Measurements from ENCODE around the gene TRMT11.

DNA sequence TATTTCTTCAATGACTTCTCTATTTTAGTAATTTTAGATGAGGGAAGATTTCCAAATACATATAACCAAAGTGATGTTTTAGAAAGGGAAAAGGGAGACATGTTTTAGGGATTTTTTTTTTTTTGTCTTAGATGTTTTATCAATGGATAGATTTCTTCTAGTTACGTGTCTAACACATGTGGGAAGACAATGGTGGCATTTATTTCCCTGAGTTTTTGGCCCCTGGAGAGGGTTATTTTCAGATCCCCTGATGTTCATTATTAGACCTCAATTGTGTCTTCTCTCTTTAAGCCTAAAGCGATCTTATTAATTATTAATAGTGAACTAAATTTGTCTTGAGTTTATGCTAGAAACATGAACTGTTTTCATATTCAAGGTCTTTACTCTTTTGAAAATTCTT is 30.3 kb downstream of the TRMT11 start:
- TF ChIP-seq POLR2A (IDR thresholded peaks at IDR 0.05) (no peak), POLR2AphosphoS5 (IDR thresholded peaks at IDR 0.05) (no peak), EP300 (IDR thresholded peaks at IDR 0.05) (no peak)
- TF ChIP-seq, protein P1, sequence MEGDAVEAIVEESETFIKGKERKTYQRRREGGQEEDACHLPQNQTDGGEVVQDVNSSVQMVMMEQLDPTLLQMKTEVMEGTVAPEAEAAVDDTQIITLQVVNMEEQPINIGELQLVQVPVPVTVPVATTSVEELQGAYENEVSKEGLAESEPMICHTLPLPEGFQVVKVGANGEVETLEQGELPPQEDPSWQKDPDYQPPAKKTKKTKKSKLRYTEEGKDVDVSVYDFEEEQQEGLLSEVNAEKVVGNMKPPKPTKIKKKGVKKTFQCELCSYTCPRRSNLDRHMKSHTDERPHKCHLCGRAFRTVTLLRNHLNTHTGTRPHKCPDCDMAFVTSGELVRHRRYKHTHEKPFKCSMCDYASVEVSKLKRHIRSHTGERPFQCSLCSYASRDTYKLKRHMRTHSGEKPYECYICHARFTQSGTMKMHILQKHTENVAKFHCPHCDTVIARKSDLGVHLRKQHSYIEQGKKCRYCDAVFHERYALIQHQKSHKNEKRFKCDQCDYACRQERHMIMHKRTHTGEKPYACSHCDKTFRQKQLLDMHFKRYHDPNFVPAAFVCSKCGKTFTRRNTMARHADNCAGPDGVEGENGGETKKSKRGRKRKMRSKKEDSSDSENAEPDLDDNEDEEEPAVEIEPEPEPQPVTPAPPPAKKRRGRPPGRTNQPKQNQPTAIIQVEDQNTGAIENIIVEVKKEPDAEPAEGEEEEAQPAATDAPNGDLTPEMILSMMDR (IDR thresholded peaks at IDR 0.05): no peak
